ENCODE data around the gene LMX1B.
A peak's percentile ranks its signal among the peaks of the same experiment; 100 is the strongest.

Gene LMX1B

DNA sequence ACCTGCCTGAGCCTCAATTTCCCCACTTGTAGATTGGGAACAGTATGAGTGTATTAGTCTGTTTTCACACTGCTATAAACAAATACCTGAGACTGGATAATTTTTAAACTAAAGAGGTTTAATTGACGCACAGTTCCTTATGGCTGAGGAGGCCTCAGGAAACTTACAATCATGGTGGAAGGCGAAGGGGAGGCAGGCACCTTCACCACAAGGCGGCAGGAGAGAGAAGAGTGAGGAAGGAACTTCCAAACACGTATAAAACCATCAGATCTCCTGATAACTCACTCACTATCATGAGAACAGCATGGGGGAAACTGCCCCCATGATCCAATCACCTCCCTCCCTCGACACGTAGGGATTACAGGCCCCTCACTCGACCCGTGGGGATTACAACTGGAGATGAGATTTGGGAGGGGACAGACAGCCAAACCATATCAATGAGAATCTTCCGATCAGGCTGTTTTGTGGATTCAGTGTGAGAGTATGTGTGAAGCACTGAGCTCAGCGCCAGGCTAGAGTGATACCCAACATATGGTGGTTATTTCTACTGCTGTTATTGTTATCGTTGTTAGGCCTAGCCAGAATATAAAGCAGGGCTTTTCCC, 14.6 kb upstream of the LMX1B start:
- in situ Hi-C loops (cut with MboI; ENCODE audit: low pct_unique_long_range_greater_than_20kb, low sequenced_read_pairs), result no loop called here
- no peak for DNase-seq

DNA sequence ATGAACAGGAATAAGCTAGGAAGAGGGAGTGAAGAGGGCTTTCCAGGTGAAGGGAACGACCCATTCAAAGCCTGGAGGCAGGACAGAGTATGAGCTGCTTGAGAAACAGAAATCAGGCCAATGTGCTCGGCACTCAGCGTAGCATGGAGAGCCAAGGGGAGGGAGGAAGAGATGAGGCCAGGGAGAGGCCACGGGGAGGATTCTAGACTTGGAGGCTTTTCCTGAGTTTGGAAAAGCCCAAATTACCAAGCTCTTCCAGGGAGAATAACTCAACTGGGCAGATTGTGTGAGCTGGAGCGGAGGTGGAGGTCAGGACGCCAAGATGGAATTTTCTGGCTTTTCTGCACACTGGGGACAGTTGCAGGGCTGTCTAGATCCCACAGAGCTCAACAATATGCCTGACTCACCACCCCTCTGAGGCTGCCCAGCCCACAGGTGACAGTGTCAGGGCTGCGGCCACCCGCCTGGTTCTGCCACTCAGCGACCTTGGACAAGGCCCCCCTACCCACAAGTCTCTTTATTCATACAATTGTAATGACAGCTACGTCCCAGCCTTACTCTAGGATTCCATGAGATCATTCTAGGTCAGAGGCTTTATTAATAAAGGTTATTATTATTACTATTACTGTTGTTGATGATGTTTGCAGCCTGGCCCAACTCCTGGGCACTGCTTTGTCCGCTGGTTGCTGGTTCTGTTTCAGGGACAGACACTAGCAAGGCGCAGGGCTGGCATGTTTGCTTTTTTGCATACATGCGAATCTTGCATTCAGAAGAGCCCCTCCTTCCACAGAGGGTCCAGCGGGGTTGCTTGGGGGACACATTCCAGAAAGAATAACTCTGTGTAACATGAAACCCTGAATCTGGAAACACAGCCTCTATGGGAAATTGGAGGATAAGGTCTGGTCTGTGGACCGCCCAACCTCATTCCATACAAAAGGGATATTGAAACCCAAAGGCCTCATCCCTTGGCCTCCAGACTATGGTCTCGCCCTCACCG, 9.4 kb upstream of the LMX1B start:
- in situ Hi-C loops (cut with MboI; ENCODE audit: low pct_unique_long_range_greater_than_20kb, low sequenced_read_pairs), result loop anchor here (25.0 kb wide), 1 partner anchor 183 kb away; no protein-coding TSS in a partner anchor

DNA sequence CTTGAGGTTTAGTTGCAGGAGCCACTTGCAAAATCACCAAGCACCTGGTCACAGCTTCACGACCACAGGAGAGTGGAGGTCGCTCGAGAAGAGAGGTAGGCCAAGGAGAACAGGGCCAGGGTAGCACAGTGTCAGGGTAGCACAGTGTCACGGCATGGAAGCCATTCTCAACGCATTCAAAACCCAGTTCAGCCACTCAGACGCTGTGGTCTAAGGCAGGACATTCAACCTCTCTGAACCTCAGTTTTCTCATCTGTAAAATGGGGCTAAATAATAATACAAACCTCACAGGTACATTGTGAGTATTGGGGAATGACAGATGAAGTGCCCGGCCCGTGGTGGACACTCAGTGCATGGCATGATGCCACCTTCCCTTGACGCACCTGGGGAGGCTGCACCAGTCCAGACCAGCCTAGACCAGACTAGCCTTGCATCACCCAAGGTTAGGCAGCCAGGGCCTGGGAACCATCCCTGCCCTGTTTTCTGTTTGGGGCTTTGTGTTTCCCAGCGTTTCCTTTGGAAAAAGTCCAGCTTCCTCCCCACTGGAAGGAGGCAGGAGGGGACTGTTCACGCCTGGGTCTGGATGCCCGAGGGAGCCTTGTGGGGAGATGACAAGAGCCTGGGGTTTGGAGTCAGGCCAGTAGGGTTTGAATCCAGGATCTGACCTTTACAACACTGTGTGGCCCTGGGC, 7.8 kb upstream of the LMX1B start:
- in situ Hi-C loops (cut with MboI; ENCODE audit: low pct_unique_long_range_greater_than_20kb, low sequenced_read_pairs), result loop anchor here (25.0 kb wide), 1 partner anchor 181 kb away; no protein-coding TSS in a partner anchor
- DNase-seq, result no peak

More for the DNA sequence above, 9.4 kb upstream of the LMX1B start:
- DNase-seq, result no peak

DNA sequence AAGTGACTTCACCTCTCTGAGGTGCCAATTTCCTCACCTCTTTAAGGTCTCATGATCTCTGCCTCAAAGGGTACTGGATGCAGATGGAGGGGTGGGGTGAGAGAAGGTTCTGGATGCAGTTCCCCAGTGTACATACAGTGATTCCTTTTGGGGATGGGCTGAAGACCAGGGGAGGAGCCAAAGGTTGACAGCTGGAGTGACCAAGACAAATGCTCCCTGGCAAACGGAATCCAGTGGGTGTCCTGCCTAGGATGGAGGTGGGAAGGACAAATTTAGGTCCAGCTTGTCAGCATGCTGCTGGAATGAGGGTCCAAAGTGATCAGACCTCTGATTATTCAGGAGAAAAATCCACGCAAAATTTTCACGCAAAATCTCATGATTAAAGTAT, 7.3 kb upstream of the LMX1B start:
- no peak for DNase-seq
- in situ Hi-C loops (cut with MboI; ENCODE audit: low pct_unique_long_range_greater_than_20kb, low sequenced_read_pairs), result loop anchor here (25.0 kb wide), 1 partner anchor 181 kb away; no protein-coding TSS in a partner anchor

DNA sequence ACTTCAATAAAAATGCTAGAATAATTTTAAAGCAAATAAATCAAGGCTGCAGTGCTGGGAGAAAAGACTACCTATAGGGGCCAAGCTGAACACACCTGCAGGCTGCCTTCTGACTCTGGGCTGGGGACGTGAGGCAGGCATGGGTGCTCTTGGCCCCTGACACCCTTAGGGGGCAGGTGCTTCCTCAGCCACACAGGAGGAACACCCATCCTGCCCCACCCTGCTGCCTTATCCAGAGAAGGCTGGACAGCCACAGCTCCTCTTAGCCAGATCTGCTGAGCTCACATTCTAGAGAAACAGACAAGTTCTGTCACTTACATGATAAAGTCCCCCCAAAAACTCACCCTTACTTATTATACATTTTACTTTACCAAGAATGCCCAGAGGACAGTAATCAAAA, 6.6 kb upstream of the LMX1B start:
- in situ Hi-C loops (cut with MboI; ENCODE audit: low pct_unique_long_range_greater_than_20kb, low sequenced_read_pairs), result loop anchor here (25.0 kb wide), 1 partner anchor 180 kb away; no protein-coding TSS in a partner anchor

DNA sequence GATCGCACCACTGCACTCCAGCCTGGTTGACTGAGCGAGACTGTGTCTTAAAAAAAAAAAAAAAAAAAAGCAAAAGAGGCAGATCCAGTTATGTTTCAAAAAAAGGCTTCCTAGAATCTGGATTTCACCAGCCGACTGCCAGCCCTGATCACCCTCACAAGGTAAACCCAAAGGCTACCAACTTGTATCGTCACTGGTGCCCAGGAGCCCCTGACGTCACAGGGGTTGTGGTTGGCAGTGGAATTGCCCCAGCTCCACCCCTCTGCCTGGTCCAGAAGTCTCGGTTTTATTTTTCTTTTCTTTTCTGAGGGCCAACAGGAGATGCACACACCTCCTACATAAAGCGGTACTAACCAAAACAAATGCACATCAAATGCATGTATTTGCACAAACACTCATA, 6.0 kb upstream of the LMX1B start:
- no peak for DNase-seq

More for the DNA sequence above, 6.6 kb upstream of the LMX1B start:
- DNase-seq, result no peak

DNA sequence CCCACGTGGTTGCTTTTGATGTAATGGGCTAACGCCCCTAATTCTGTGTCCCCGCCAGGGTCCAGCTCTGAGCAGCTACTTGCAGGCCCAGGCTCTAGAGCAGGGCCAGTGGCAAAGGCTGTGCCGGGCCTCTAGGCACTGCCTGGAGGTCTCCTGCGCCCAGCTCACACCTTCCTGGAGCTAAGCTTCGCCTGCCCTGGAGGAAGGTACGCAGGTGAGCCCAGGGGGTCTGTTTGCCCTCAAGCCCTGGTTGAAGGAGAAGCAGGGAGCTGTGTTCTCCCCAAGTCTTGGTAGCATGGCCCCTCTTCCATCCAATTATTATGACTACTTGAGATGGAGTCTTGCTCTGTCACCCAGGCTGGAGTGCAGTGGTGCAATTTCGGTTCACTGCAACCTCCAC, 5.2 kb upstream of the LMX1B start:
- in situ Hi-C loops (cut with MboI; ENCODE audit: low pct_unique_long_range_greater_than_20kb, low sequenced_read_pairs), result loop anchor here (25.0 kb wide), 1 partner anchor 179 kb away; no protein-coding TSS in a partner anchor
- no peak for DNase-seq

More for the DNA sequence above, 6.0 kb upstream of the LMX1B start:
- in situ Hi-C loops (cut with MboI; ENCODE audit: low pct_unique_long_range_greater_than_20kb, low sequenced_read_pairs), result loop anchor here (25.0 kb wide), 1 partner anchor 180 kb away; no protein-coding TSS in a partner anchor

DNA sequence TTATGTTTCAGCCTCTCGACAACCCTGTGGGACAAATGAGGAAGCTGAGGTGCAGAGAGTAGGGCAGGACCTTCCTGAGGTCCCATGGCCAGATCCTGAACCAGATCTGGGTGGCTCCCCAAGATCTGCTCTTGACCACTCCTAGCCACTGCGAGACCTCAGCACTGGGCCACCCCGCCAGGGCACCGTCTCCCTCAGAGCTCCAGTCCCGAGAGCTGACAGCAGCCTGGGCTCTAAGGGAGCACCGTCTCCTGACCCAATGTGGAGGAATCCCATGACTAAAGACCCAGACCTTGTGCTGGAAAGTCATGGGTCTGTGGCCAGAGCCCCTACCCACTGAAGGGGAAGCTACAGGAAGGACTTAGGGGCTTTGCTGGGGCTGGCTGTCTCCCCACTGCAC, 4.5 kb upstream of the LMX1B start:
- no peak for DNase-seq

DNA sequence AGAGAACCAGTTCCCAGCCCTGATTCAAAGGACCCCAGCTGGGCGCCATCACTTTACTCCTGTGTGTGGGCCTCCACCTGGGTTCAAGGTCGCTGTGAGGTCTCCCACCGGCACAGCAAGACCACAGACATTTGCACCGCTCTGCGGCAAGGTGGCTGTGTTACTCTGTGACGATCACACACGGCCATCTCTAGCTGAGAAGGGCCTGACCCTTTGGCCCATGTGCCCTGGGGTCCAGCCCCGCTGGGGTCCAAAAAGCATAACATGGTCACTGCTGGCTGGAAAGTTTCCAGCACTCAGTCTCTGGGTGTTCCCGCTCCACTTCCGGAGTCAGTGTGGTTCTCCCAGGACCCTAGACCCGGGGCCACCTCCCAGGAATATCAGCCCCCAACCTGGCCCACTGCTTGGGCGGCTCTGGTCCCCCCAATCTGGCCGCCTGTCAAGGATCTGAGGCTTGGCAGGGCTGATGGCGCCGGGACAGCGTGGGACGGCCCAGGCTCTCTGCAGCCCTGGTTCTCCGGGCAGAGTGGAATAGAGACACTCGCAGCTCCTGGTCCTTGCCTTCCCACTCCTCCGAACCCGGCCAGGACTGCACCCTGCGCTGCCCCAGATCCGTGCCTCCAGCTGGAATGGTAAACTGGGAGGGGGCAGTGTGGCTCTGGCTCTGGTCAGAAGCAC, 3.9 kb upstream of the LMX1B start:
- DNase-seq, result no peak
- in situ Hi-C loops (cut with MboI; ENCODE audit: low pct_unique_long_range_greater_than_20kb, low sequenced_read_pairs), result loop anchor here (25.0 kb wide), 1 partner anchor 177 kb away; no protein-coding TSS in a partner anchor

More for the DNA sequence above, 4.5 kb upstream of the LMX1B start:
- in situ Hi-C loops (cut with MboI; ENCODE audit: low pct_unique_long_range_greater_than_20kb, low sequenced_read_pairs), result loop anchor here (25.0 kb wide), 1 partner anchor 178 kb away; no protein-coding TSS in a partner anchor

DNA sequence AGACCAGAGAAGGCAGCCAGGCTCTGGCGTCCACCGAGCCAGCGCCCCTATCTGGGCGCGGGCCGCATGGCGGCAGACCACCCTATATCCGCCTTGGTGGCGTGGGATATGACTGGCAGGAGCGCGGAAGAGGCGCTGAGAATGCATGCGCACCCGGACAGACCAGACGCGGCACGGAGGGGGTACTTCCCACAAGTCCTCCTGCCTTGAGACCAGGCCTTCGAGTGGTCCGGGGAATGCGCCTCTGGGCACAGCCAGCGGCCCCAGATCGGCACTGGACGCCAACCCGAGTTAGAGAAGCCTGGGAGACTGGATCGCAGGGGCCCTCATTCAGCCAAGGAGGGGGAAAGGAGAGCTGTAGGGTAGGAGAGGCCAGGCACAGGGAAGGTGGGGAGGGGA, 2.5 kb upstream of the LMX1B start:
- DNase-seq, result no peak
- in situ Hi-C loops (cut with MboI; ENCODE audit: low pct_unique_long_range_greater_than_20kb, low sequenced_read_pairs), result loop anchor here (25.0 kb wide), 1 partner anchor 176 kb away; no protein-coding TSS in a partner anchor

DNA sequence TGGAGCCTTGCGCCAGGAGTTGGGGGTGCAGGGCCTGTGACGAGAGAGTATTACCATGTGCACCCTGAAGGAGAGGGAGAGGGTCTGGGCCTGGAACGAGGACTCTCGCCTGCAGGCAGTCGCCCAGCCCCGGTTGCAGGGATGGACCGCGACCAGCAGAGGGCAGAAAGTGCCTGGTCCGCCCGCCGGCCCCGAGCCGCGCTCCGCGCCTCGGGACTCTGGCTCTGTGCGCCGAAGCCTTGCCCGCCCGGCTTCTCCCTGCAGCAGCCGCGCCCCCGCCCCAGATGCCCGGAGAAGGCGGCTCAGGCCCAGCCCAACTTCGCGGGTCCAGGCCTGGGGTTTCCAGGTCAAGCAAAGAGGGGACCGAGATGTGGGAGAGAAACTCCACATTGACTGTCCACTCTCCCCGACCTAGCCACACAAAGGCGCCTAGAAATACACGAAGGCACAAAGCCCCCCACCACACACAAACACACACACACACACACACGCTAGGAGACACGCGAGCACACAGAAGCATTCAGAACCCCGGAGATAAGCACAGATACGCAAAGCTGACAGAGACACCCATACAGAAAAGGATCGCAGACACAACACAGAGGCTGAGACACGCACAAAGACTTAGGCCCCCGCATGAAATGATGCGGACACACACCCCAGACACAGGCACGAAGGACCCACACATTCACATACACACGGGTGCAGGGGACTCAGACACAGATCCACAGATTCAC, 2.0 kb upstream of the LMX1B start:
- in situ Hi-C loops (cut with MboI; ENCODE audit: low pct_unique_long_range_greater_than_20kb, low sequenced_read_pairs), result loop anchor here (25.0 kb wide), 1 partner anchor 176 kb away; no protein-coding TSS in a partner anchor
- peak; percentile 72 for DNase-seq

DNA sequence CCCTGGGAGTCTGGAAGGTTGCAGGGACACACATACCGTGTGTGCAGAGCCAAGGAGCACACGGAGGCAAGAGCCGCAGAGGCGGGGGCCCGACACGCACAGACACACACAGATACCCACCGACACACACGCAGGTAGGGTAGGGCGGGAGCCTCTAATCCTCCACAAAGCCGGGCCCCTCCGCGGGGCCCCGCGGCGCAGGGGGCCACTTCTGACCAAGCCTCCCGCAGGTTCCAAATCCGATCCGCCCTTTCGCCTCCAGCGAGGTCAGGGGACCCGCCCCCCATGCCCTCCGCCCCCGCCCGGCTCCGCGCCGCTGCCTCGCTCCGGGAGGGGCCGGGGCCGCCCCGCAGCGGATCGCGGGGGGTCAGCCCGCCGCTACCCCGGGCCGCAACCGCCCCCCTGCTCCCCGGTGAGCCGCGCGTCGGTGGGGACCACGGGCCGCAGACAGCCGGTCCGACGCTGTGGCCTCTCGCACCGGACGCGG, 1.4 kb upstream of the LMX1B start:
- DNase-seq, result no peak
- in situ Hi-C loops (cut with MboI; ENCODE audit: low pct_unique_long_range_greater_than_20kb, low sequenced_read_pairs), result loop anchor here (25.0 kb wide), 1 partner anchor 175 kb away; no protein-coding TSS in a partner anchor

DNA sequence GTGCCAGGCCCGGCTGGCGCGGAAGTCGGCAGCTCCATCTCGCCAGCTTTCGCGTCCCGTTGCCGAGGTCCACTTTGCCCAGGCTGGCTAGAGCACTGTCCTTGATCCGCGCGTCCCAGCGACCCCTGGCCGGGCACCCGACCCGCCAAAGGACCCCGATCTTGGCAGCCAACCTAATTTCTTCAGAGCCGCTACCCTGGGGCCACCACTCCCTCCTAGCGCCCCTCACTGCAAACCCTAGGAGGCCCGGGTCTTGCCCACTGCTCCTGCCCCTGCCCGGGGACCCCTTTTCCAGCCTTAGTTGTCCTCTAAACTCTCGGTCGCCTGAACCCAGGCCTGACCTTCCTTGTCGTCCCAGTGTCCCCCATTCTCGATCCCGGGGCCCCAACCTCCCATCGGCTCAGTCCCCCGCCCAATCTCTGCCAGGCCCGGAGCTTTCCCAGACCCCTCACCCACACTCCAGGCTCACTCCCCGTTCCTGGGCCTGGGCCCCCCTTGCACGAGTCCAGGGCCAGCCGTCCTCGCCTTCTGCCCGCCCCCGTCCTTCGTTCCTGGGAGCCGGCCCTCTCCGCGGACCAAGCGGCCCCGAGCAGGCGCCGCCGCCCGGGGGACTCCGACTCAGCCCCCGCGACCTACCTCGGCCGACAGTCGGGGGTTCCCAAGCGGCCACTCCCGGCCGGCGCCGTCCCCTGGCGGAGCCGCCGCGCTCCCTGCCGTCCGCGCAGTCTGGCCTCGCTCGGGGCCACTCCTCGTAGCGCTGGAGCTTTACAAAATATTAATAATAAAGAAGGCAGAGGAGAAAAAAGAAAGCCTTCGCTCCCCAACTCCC, 701 bp upstream of the LMX1B start:
- DNase-seq, result no peak
- in situ Hi-C loops (cut with MboI; ENCODE audit: low pct_unique_long_range_greater_than_20kb, low sequenced_read_pairs), result loop anchor here (25.0 kb wide), 1 partner anchor 174 kb away; no protein-coding TSS in a partner anchor

DNA sequence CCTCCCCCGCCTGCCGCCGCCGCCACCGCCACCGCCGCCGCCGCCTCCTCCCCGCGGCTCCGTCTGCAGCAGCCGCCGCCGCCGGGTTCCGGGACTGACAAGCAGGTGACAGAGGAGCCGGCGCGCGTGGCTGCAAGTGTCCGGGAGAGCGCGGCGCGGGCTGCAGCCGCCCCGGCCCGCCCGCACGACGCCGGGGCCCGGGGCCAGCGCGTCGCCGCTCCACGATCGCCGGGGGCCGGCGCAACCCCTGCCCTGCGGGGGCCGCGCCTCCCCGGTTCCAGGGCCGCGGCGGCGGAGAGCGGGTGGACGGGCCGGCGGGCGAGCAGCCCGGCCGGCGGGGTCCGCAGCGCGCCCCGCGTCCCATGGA, 343 bp downstream of the LMX1B start:
- in situ Hi-C loops (cut with MboI; ENCODE audit: low pct_unique_long_range_greater_than_20kb, low sequenced_read_pairs), result loop anchor here (25.0 kb wide), 1 partner anchor 173 kb away; no protein-coding TSS in a partner anchor

DNA sequence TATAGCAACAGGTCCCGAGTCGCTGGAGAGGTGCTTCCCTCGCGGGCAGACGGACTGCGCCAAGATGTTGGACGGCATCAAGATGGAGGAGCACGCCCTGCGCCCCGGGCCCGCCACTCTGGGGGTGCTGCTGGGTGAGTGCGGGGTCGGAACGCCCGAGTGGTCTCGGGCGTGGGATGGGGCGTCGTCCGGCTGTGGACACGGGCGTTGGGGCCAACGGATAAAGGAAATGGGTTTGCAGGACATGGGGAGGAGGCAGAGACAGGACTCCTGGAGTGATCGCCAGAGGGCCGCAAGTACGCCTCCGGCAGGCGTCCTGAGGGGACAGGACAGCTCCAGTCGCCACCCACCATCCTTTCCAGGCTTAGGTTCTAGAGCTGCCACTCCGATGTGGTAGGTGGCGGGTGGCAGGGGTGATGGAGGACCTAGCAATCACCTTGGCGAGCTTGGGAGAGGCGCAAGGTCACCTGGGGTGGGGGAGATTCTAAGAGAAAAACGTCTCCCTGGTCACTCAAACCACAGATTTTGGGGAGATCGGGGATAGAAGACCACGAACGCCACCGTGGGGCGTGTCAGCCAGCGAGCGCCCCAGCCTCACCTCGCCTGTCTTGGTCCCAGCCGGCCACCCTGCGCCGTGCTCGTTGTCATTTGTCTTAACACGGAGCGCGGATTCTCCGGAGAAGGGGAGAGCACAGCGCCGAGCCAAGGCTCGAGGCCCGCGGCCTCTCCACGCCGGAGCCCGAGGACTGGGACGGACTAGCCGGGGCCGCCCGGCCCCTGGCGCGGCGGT, 922 bp downstream of the LMX1B start:
- in situ Hi-C loops (cut with MboI; ENCODE audit: low pct_unique_long_range_greater_than_20kb, low sequenced_read_pairs), result loop anchor here (25.0 kb wide), 1 partner anchor 173 kb away; no protein-coding TSS in a partner anchor
- no peak for DNase-seq

More for the DNA sequence above, 343 bp downstream of the LMX1B start:
- DNase-seq, result no peak

DNA sequence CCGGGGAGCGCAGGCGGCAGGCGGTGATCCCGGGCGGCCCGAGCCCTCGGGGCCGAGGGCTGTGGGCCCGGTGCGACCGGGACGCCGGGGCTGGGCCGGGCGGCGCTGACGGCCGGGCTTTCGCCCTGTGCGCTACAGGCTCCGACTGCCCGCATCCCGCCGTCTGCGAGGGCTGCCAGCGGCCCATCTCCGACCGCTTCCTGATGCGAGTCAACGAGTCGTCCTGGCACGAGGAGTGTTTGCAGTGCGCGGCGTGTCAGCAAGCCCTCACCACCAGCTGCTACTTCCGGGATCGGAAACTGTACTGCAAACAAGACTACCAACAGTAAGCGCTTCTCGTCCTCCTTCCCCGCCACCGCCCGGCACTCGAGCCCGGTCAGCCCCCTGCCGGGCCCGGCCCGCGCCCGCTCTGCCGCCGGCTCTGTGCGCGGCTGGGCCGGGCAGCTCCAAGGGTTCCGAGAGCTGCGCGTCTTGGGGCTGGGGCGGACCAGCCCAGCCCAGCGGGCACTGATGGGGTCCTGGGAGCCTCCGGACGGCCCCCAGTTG, 1.6 kb downstream of the LMX1B start:
- no peak for DNase-seq
- in situ Hi-C loops (cut with MboI; ENCODE audit: low pct_unique_long_range_greater_than_20kb, low sequenced_read_pairs), result loop anchor here (25.0 kb wide), 1 partner anchor 172 kb away; no protein-coding TSS in a partner anchor
